GM21423 (cell line): ENCODE results near the gene CRIP3.

Experiments used
- ATAC-seq: cut with Tn5 transposase; IDR thresholded peaks from one replicate; pipeline ENCODE4 v1.9.1; 2021; ENCODE audit warnings: mild to moderate bottlenecking, moderate library complexity; ENCODE audit not compliant: unreplicated experiment

The CRIP3 gene

DNA sequence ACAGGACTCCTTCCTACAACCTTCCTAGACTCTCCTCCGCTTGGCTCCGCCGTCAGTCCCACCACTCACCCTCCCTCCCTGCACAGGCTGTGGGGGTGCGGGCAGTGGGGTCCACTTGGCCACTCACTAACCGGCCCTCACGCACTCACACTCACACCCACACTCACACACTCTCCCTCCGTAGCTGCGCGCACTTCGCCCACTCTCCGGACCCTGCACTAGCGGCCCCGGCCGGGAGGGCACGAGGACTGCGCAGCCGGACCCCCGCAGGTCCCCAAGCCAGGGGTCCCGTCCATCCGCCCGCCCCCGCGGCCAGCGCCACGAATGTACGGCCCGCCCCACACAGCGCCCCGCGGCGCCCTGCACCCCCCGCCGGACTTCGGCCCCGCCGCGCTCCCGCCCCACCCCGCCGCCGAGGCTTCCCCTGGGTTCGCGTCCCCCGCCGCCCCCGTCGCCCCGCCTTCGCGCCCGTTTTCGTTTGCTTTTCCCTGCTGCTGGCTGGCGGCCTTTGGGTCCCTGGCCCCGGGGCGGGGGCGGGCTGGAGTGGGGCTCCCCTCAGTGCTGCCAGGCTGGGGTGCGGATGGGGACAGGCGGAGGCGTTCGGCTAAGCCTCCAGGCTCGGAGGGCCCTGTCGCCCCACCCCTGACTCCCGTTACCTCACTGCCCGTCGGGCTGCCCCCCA lies 33.6 kb downstream of the CRIP3 start:
- no peak for ATAC-seq

- no peak for ATAC-seq
Observed at GRCh38 chr6:43274127-43274915, 34.3 kb downstream of the CRIP3 start.

- no peak for ATAC-seq
Observed at GRCh38 chr6:43273707-43274106, 34.9 kb downstream of the CRIP3 start.

DNA sequence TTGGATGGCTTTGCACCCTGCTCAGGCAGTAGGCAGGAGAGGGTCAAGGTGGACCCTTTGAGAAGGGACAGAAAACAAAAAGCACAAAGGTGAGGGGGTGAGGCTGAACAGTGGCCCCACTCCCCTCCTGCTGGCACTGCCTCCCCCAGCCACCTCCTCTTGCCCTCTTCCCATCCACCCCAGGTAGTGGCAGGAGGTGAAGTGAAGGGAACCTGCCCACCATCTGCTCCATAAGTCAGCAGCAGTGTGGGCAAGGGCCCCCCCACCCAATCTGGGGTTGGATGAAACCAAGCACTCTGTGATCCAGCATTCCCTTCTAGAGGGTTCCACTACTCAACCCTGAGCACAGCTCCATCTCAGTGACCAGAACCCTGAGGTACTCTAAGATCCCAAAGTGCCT lies 36.7 kb downstream of the CRIP3 start:
- ATAC-seq, result no peak

- no peak for ATAC-seq
Observed at GRCh38 chr6:43271103-43271815, 37.4 kb downstream of the CRIP3 start.

- no peak for ATAC-seq
Observed at GRCh38 chr6:43269273-43270007, 39.2 kb downstream of the CRIP3 start.

- no peak for ATAC-seq
Observed at GRCh38 chr6:43268782-43269272, 39.8 kb downstream of the CRIP3 start.

DNA sequence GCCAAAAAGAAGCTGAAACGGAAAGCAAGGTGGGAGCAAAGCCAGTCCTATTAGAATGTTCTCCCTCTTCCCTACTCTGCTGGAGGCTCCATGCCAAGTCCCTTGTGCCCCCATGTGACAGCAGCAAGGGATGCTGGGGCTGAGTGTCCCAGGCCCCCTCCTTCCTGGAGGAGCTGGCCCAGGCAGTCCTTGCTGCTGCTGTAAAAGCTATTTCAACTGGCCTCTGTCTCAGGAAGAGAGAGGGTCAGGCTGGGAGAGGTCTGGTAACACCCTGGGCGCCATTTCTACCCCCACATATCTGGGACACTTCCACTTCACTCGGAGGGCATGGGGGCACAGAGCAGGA lies 40.3 kb downstream of the CRIP3 start:
- ATAC-seq, result no peak

- no peak for ATAC-seq
Observed at GRCh38 chr6:43267619-43268354, 40.8 kb downstream of the CRIP3 start.

GRCh38 chr6:43265564-43265963 lies 43.1 kb downstream of the CRIP3 start:
- ATAC-seq, result no peak

- ATAC-seq, result no peak
Observed at GRCh38 chr6:43264599-43265145, 44.0 kb downstream of the CRIP3 start.

GRCh38 chr6:43263314-43264178 lies 45.1 kb downstream of the CRIP3 start:
- peak; percentile 81 for ATAC-seq

- no peak for ATAC-seq
Observed at GRCh38 chr6:43262780-43263313, 45.8 kb downstream of the CRIP3 start.

GRCh38 chr6:43262000-43262779 lies 46.4 kb downstream of the CRIP3 start:
- ATAC-seq, result no peak

DNA sequence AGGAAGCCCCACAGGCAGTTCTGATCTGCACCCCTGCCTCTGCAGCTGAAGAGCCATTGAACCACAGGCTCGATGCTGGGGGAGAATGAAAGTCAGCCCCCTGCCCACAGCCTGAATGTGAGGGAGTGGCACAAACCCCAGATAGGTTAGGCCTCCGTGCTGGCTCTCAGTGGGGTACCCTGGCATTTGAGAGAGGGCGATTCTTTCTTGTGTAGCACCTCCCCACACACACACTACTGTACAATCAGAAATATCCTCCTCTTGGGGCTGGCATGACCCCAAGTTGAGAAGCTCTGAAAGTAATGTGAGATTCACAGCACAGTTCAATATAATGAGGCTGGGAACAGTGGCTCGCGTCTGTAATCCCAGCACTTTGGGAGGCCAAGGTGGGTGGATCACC lies 47.4 kb downstream of the CRIP3 start:
- no peak for ATAC-seq

DNA sequence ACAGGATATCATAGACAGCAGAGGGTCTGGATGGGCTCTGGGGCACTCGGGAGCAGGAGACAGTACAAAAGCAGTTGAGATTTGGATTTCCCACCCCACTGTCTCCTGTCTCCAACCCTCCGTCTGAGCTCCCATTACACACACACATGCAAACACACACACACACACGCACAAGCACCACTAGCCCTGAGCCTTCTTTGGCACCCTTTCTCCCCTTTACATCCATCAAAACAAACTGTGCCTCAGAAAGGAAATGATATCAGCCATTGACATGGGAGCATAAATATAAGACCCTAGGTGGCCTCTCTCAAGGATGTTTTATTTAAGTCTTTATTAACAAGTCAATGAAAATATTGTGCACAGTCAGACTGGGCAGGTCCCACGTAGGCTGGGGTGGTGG lies 47.8 kb downstream of the CRIP3 start:
- no peak for ATAC-seq

DNA sequence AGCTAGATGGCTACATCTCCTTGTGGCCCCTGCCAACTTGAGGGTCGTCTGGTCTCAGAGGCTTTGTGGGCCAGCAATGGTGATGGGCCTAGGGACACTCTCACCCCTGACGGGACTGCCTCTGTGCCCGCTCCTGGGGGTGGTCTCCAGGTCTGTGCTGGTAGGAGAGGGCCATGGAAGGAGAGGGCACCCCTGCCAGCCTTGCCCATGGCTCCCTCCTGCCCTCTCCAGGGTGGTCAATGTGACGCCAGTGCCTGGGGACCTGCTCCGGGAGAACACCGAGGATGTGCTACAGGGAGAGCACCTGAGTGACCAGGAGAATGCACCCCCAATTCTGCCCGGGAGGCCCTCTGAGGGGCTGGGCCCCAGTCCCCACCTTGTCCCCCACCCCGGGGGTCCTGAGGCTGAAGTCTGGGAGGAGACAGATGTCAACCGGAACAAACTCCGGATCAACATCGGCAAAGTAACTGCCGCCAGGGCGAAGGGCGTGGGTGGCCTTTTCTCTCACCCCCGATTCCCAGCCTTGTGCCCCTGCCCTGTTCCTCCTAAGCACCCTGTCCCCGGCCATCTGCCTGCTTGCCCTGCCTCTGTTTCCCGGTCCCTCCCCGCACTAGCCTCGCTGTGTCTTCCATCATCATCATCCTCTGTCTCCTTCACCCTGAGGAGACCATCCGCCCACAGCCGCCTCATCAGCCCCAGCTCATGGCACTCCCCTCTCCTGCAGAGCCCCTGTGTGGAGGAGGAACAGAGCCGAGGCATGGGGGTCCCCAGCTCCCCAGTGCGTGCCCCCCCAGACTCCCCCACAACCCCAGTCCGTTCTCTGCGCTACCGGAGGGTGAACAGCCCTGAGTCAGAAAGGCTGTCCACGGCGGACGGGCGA lies 49.6 kb downstream of the CRIP3 start:
- ATAC-seq, result no peak
